Loucy (cell line): ENCODE results near the gene SLC17A7.

Source experiments
- H2AFZ ChIP-seq: fragments of 200-600 bp; sonication (generic); 2 replicates; pipeline ENCODE4 v1.6.0; 2016; ENCODE audit warnings: antibody characterized with exemption, mild to moderate bottlenecking, low read length, moderate library complexity
- H3F3A ChIP-seq: fragments of 200-600 bp; 2 replicates; pipeline ENCODE4 v1.6.0; 2016; ENCODE audit warnings: antibody characterized with exemption, low read depth, mild to moderate bottlenecking
- H3K27me3 ChIP-seq: fragments of 200-600 bp; sonication (generic); 2 replicates; pipeline ENCODE4 v1.6.1; 2014; ENCODE audit warnings: low read length, mild to moderate bottlenecking; ENCODE audit not compliant: insufficient read depth, poor library complexity, severe bottlenecking
- H3K36me3 ChIP-seq: fragments of 200-600 bp; sonication (generic); 2 replicates; pipeline ENCODE4 v1.6.1; 2016; ENCODE audit warnings: low read length; ENCODE audit not compliant: insufficient read depth
- H3K4me1 ChIP-seq: fragments of 200-600 bp; sonication (generic); 2 replicates; pipeline ENCODE4 v1.5.1; 2014; ENCODE audit warnings: low read length, mild to moderate bottlenecking; ENCODE audit not compliant: insufficient read depth, poor library complexity, severe bottlenecking
- H3K4me2 ChIP-seq: fragments of 200-600 bp; sonication (generic); 2 replicates; pipeline ENCODE4 v1.6.0; 2014; ENCODE audit warnings: antibody characterized with exemption, low read length, low read depth, mild to moderate bottlenecking; ENCODE audit not compliant: poor library complexity, severe bottlenecking
- H3K4me3 ChIP-seq: fragments of 200-600 bp; sonication (generic); 2 replicates; pipeline ENCODE4 v1.5.1; 2014; ENCODE audit warnings: low read length, mild to moderate bottlenecking, mixed read lengths; ENCODE audit not compliant: poor library complexity, severe bottlenecking
- H3K79me2 ChIP-seq: fragments of 200-600 bp; sonication (generic); 2 replicates; pipeline ENCODE4 v1.6.1; 2014; ENCODE audit warnings: low read length; ENCODE audit not compliant: insufficient read depth
- H3K9ac ChIP-seq: fragments of 200-600 bp; sonication (generic); 2 replicates; pipeline ENCODE4 v1.6.0; 2014; ENCODE audit warnings: mild to moderate bottlenecking, low read depth, low read length, moderate library complexity; ENCODE audit not compliant: poor library complexity, severe bottlenecking
- H3K9me2 ChIP-seq: fragments of 200-600 bp; sonication (generic); replicated peaks from 2 replicates; pipeline ENCODE4 v1.6.1; 2016; ENCODE audit warnings: low read depth, low read length, mixed read lengths
- H3K9me3 ChIP-seq: fragments of 200-600 bp; sonication (generic); 2 replicates; pipeline ENCODE4 v1.6.1; 2014; ENCODE audit warnings: mild to moderate bottlenecking, antibody characterized with exemption, low read length, low read depth; ENCODE audit not compliant: insufficient read depth
- H4K20me1 ChIP-seq: fragments of 200-600 bp; sonication (generic); 2 replicates; pipeline ENCODE4 v1.6.0; 2014; ENCODE audit warnings: antibody characterized with exemption, low read length, mild to moderate bottlenecking; ENCODE audit not compliant: insufficient read depth, poor library complexity, severe bottlenecking
- CTCF ChIP-seq: fragments of 200-600 bp; sonication (generic); conservative IDR thresholded peaks from 2 replicates; pipeline ENCODE4 v1.5.1; 2014; ENCODE audit warnings: mild to moderate bottlenecking, antibody characterized with exemption, low read length
- EZH2phosphoT487 ChIP-seq: fragments of 200-600 bp; IDR thresholded peaks from 2 replicates; pipeline ENCODE4 v1.6.1; 2018; ENCODE audit warnings: antibody characterized with exemption, mild to moderate bottlenecking, moderate library complexity, borderline replicate concordance

Gene SLC17A7

GRCh38 chr19:49470615-49470978 is 29.3 kb upstream of the SLC17A7 start:
- H3K4me3 ChIP-seq = peak overlapping the region; percentile 39
- H2AFZ ChIP-seq = no peak overlapping the region
- H4K20me1 ChIP-seq = no peaks in the 10 kb centered on the region
- H3K4me2 ChIP-seq = peak overlapping the region; percentile 68
- no peaks in the 10 kb centered on the region for H3K27me3 ChIP-seq
- H3K9me2 ChIP-seq = no peaks in the 10 kb centered on the region
- peak overlapping the region; percentile 60 for H3K9ac ChIP-seq
- H3K36me3 ChIP-seq = no peaks in the 10 kb centered on the region
- no peaks in the 10 kb centered on the region for H3K79me2 ChIP-seq
- TF ChIP-seq CTCF = no peak
- no peak for TF ChIP-seq EZH2phosphoT487
- peaks cover 19% of the 10 kb centered on the region for H3F3A ChIP-seq
- peaks cover 54% of the 10 kb centered on the region for H3K4me1 ChIP-seq
- H3K9me3 ChIP-seq = no peaks in the 10 kb centered on the region

GRCh38 chr19:49469828-49470614 is 28.7 kb upstream of the SLC17A7 start:
- Histone ChIP-seq H3K4me3 (peak overlapping the region; percentile 52), H3K9ac (peak overlapping the region; percentile 63)

GRCh38 chr19:49468746-49469447 is 27.6 kb upstream of the SLC17A7 start:
- H3K27me3 ChIP-seq = no peaks in the 10 kb centered on the region
- peak overlapping the region; percentile 66 for H3K4me3 ChIP-seq
- no peaks in the 10 kb centered on the region for H3K9me2 ChIP-seq
- H3K9me3 ChIP-seq = no peaks in the 10 kb centered on the region
- no peak overlapping the region for H2AFZ ChIP-seq
- no peak for TF ChIP-seq EZH2phosphoT487
- TF ChIP-seq CTCF = no peak
- H3K4me1 ChIP-seq = peaks cover 42% of the 10 kb centered on the region
- no peaks in the 10 kb centered on the region for H4K20me1 ChIP-seq
- no peaks in the 10 kb centered on the region; the same call in 1 of the 2 replicates for H3K36me3 ChIP-seq
- H3K4me2 ChIP-seq = peak overlapping the region; percentile 72
- peak overlapping the region; percentile 55 for H3K9ac ChIP-seq
- peaks cover 19% of the 10 kb centered on the region for H3F3A ChIP-seq
- H3K79me2 ChIP-seq = no peaks in the 10 kb centered on the region

More at GRCh38 chr19:49469828-49470614, 28.7 kb upstream of the SLC17A7 start:
- Histone ChIP-seq H2AFZ (no peak overlapping the region), H3F3A (peaks cover 19% of the 10 kb centered on the region), H3K9me2 (no peaks in the 10 kb centered on the region), H3K9me3 (no peaks in the 10 kb centered on the region), H3K4me1 (peaks cover 49% of the 10 kb centered on the region), H3K79me2 (no peaks in the 10 kb centered on the region), H3K4me2 (peak overlapping the region; percentile 72), H3K27me3 (no peaks in the 10 kb centered on the region), H3K36me3 (no peaks in the 10 kb centered on the region), H4K20me1 (no peaks in the 10 kb centered on the region)
- TF ChIP-seq EZH2phosphoT487 = no peak
- peak; percentile 84 for TF ChIP-seq CTCF
